HG03175 (cell line): ENCODE data around the gene TOR1AIP1.
A peak's percentile ranks its signal among the peaks of the same experiment; 100 is the strongest.

Experiments used
- ATAC-seq: cut with Tn5 transposase; IDR thresholded peaks from one replicate; pipeline ENCODE4 v1.9.1; 2021; ENCODE audit warnings: mild to moderate bottlenecking, moderate library complexity; ENCODE audit not compliant: unreplicated experiment

Gene TOR1AIP1

GRCh38 chr1:179879797-179880196, 2.3 kb upstream of the TOR1AIP1 start:
- ATAC-seq: no peak

- ATAC-seq: no peak
These were observed 338 bp upstream of the TOR1AIP1 start for GRCh38 chr1:179881642-179882252.

- ATAC-seq: peak; percentile 12
These were observed 1.1 kb downstream of the TOR1AIP1 start for GRCh38 chr1:179883040-179883744.

GRCh38 chr1:179883745-179884138, 1.7 kb downstream of the TOR1AIP1 start:
- ATAC-seq: peak; percentile 30

GRCh38 chr1:179888071-179888470, 6.0 kb downstream of the TOR1AIP1 start:
- ATAC-seq: no peak

GRCh38 chr1:179889589-179889988, 7.5 kb downstream of the TOR1AIP1 start:
- ATAC-seq: no peak

- no peak for ATAC-seq
These were observed 28.8 kb downstream of the TOR1AIP1 start for GRCh38 chr1:179910934-179911333.

- no peak for ATAC-seq
These were observed 29.7 kb downstream of the TOR1AIP1 start for GRCh38 chr1:179911812-179912211.

- ATAC-seq: no peak
These were observed 35.7 kb downstream of the TOR1AIP1 start for GRCh38 chr1:179917601-179918429.

GRCh38 chr1:179921472-179921871, 39.4 kb downstream of the TOR1AIP1 start:
- no peak for ATAC-seq

- no peak for ATAC-seq
These were observed 40.1 kb downstream of the TOR1AIP1 start for GRCh38 chr1:179921981-179922872.

GRCh38 chr1:179923029-179923428, 40.9 kb downstream of the TOR1AIP1 start:
- ATAC-seq: no peak

- ATAC-seq: no peak
These were observed 42.2 kb downstream of the TOR1AIP1 start for GRCh38 chr1:179924268-179924667.

- no peak for ATAC-seq
These were observed 43.2 kb downstream of the TOR1AIP1 start for GRCh38 chr1:179925302-179925701.

- no peak for ATAC-seq
These were observed 44.1 kb downstream of the TOR1AIP1 start for GRCh38 chr1:179925922-179926849.

- no peak for ATAC-seq
These were observed 44.7 kb downstream of the TOR1AIP1 start for GRCh38 chr1:179926850-179927205.

- ATAC-seq: no peak
These were observed 48.1 kb downstream of the TOR1AIP1 start for GRCh38 chr1:179929955-179930798.

GRCh38 chr1:179930867-179931266, 48.8 kb downstream of the TOR1AIP1 start:
- ATAC-seq: no peak

- ATAC-seq: no peak
These were observed 51.1 kb downstream of the TOR1AIP1 start for GRCh38 chr1:179933219-179933618.
